ENCODE data around the gene PITPNB.

GRCh38 chr22:27823221-27823620, 95.8 kb downstream of the PITPNB start:
- TF ChIP-seq CTCF (IDR thresholded peaks at IDR 0.05): no peak
- TF ChIP-seq POLR2AphosphoS5 (IDR thresholded peaks at IDR 0.05; ENCODE audit: insufficient read depth in 1 of 2, low read depth in 1 of 2): no peak
